AML-193 (cell line): Measurements from ENCODE around the gene LSM12.

Experiments
- DNase-seq, 2 experiments: peaks; one replicate each; lab custom pipeline; 2025; lab: John Stamatoyannopoulos, UW

The LSM12 gene

GRCh38 chr17:44095647-44096496 is 29.4 kb upstream of the LSM12 start:
- peak; percentile 65 to 73 for DNase-seq

- DNase-seq, result no peak
These were observed 28.8 kb upstream of the LSM12 start for GRCh38 chr17:44095388-44095646.

- no peak for DNase-seq
These were observed 28.4 kb upstream of the LSM12 start for GRCh38 chr17:44094701-44095387.

GRCh38 chr17:44093231-44093900 is 26.9 kb upstream of the LSM12 start:
- no peak for DNase-seq

GRCh38 chr17:44092051-44092450 is 25.6 kb upstream of the LSM12 start:
- DNase-seq, result no peak

GRCh38 chr17:44091200-44091997 is 24.9 kb upstream of the LSM12 start:
- no peak for DNase-seq

- DNase-seq, result no peak
These were observed 21.8 kb upstream of the LSM12 start for GRCh38 chr17:44088254-44088653.

- DNase-seq, result no peak
These were observed 20.8 kb upstream of the LSM12 start for GRCh38 chr17:44087319-44087718.

- no peak for DNase-seq
These were observed 20.2 kb upstream of the LSM12 start for GRCh38 chr17:44086364-44087311.

- DNase-seq, result no peak
These were observed 19.4 kb upstream of the LSM12 start for GRCh38 chr17:44085908-44086307.

GRCh38 chr17:44084921-44085320 is 18.4 kb upstream of the LSM12 start:
- no peak for DNase-seq

GRCh38 chr17:44084131-44084538 is 17.7 kb upstream of the LSM12 start:
- peak in 1 of 2 experiments; percentile 12 for DNase-seq

GRCh38 chr17:44083250-44083849 is 16.9 kb upstream of the LSM12 start:
- DNase-seq, result no peak

GRCh38 chr17:44082256-44082927 is 15.9 kb upstream of the LSM12 start:
- DNase-seq, result no peak

- DNase-seq, result no peak
These were observed 15.2 kb upstream of the LSM12 start for GRCh38 chr17:44081681-44082080.

- no peak for DNase-seq
These were observed 13.7 kb upstream of the LSM12 start for GRCh38 chr17:44079877-44080821.

GRCh38 chr17:44078412-44078811 is 11.9 kb upstream of the LSM12 start:
- DNase-seq, result no peak

GRCh38 chr17:44077595-44077909 is 11.1 kb upstream of the LSM12 start:
- peak; percentile 75 to 85 for DNase-seq
